NB4 (cell line): ENCODE measurements around the gene NRARP.

Experiments
- CTCF ChIP-seq: IDR thresholded peaks from one replicate; pipeline ENCODE4 v1.5.1; 2012; ENCODE audit warnings: low read depth, low read length
- MAX ChIP-seq: IDR thresholded peaks from 2 replicates; pipeline ENCODE4 v1.6.1; 2011; ENCODE audit warnings: low read depth, low read length
- MYC ChIP-seq: IDR thresholded peaks from 2 replicates; pipeline ENCODE4 v1.6.1; 2011; ENCODE audit warnings: low read depth, low read length
- POLR2A ChIP-seq: IDR thresholded peaks from 2 replicates; pipeline ENCODE4 v1.6.1; 2011; ENCODE audit warnings: mild to moderate bottlenecking; ENCODE audit not compliant: insufficient read length; ENCODE audit errors: extremely low read depth

- TF ChIP-seq CTCF: no peak
- no peak for TF ChIP-seq POLR2A
- TF ChIP-seq MYC: no peak
- TF ChIP-seq MAX: no peak
Observed at GRCh38 chr9:137314561-137315560, 12.8 kb upstream of the NRARP start.
